ENCODE data around the gene PKNOX2.

The PKNOX2 gene

DNA sequence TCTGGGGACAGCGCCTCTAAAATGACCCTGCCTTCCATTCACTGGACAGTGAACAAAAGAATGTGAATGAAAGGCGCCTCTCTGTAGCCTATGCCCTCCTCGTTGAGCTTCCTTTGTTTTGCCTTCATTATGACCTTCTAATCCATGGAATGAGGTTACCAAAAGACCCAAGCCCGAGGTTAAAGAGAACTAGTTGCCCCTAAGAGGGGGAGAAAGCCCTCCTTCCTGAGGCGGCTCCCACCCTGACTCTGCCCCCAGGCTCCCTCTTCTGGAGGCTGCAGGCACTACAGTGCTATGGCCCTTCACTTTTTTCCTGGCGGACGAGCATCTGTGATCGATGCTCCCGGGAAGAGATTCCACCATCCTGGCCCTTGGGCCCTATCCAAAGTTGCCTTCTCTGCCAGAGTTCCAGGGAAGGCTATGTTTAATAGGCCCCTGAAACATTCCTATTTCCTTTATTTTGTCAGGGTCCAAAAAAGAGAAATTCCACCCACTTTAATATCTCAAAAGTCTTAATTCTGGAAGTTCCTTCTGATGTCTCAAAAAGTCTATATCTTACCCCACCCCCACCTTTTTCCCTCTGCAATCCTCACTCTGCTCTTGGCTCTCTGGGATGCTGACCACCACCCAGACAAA, 184.2 kb downstream of the PKNOX2 start:
- in situ Hi-C loops (cut with MboI; ENCODE audit: low sequenced_read_pairs), result loop anchor here (25.0 kb wide), 1 partner anchor 386 kb away; the partner anchor contains the start of gene CCDC15

DNA sequence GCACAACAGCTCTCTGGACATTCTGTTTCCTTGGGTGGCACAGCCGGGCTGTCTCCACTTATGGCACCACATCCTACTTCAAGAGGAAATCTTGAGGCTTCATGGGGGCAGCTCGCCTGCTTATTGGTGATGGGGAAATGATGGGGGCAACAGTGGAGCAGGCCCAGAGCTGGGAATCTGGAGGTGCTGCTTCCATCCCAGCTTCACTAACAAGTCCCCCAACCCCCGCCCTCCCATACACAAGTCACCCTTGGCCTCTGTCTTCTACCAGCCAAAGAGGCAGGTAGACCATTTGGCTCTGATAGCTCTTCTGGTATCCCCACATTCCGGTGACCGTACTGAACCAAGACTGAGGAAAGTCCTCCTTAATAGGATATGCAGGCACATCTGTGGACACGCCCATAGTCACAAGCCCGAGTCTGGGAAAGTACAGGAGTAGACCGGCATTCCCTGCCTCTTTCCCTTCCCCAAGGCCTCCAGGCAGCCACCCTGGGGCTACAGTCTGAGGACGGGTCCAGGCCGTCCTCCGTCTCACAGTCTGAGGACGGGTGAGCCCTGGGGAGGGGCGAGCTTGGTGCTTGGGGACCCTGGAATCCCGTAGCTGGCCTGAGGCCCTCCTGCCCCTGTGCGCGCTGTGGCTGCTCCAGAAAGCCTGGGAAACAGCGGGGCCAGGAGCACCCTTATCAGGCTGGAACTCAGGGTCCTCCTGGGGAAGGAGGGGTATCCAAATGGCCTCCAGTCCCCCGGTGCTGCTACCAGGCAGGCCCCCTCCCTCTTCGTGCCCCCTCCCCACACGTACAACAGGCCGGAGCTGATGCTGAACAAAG, 185.9 kb downstream of the PKNOX2 start:
- in situ Hi-C loops (cut with MboI; ENCODE audit: low sequenced_read_pairs), result no loop called here

DNA sequence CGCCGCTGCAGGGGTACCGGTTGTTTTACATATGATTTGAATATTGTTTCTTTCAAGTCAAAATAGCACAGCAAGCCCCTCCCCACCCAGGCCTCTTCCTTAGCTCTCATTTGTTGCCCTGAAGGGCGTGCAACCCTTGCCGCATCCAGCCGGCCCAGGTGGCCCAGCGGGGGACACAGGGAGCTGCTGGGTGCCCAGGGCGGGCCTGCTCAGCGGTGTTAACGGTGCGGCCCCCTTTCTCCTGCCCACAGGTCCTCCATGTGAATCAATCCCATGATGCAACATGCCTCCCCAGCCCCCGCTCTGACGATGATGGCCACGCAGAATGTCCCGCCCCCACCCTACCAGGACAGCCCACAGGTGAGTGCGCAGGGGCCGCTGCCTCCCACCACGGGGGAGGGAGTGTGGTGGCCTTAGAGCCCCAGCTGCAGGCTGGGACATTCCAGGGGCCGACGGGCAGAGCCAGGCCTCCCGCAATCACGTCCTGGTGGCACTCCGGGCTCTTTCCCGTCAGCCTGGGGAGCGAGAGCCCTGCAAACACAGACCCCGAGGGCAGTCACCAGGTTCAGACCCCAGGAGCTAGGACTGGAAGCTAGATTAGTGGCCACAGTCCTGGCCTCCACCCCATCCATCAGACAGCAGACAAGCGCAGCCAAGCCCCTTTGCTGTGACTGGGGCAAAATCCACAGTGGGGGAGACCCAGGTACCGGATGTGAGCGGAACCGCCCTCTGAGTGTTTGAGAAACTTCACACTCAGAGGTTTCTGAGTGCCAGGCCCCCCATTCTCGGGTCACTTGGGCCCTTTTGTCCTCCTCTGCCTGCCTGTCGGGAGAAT, 186.7 kb downstream of the PKNOX2 start:
- in situ Hi-C loops (cut with MboI; ENCODE audit: low sequenced_read_pairs), result no loop called here

GRCh38 chr11:125351868-125352250, 187.3 kb downstream of the PKNOX2 start:
- in situ Hi-C loops (cut with MboI; ENCODE audit: low sequenced_read_pairs), result no loop called here

DNA sequence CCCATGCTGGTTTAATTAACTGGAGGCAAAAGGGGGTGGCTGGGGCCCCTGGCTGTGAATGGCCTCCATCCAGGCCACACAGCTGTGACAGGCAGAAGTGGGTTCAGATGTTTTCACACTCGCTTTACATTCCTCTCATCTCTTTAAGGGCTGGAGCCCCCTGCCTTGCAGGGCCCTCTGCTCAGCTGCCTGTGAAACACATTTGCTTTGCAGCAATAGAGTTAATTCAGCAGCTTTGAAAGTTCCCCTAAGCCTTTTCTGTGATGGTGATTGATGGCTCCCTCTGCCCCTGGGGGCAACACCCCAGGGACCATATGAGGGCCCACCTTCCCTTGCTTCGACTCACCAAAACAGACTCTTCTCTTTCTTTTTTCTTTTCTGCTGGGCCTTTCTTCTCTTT, 192.2 kb downstream of the PKNOX2 start:
- in situ Hi-C loops (cut with MboI; ENCODE audit: low sequenced_read_pairs), result no loop called here

- in situ Hi-C loops (cut with MboI; ENCODE audit: low sequenced_read_pairs), result no loop called here
These were observed 193.0 kb downstream of the PKNOX2 start for GRCh38 chr11:125357551-125357950.

DNA sequence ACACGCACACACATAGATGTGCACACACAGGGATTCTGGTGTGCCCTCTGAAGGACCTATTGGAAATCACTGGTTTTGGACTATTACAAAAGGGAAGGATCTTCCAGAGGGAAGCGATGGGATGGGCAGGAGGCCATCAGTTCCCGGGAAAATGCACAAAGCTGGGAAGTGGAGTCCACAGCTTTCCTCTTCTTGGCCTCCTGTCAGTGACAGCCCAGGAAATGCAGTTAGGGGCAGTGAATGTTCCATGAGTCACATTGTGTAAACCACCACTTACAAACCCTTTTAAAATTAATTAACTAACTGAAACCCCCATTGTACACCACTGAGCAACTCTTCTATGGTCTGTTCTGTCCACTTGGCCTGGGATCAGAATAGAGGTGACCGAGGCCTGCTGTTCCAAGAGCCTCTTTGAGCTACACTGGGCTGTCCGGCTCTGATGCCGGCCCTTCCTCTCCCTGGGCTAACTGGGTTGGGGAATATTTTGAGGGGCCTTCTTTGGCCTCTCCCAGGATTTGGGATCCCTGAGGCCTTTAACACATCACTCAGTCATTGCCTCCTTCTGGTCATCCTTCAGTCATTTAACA, 193.8 kb downstream of the PKNOX2 start:
- in situ Hi-C loops (cut with MboI; ENCODE audit: low sequenced_read_pairs), result no loop called here

- in situ Hi-C loops (cut with MboI; ENCODE audit: low sequenced_read_pairs), result no loop called here
These were observed 194.6 kb downstream of the PKNOX2 start for GRCh38 chr11:125359130-125359529.

DNA sequence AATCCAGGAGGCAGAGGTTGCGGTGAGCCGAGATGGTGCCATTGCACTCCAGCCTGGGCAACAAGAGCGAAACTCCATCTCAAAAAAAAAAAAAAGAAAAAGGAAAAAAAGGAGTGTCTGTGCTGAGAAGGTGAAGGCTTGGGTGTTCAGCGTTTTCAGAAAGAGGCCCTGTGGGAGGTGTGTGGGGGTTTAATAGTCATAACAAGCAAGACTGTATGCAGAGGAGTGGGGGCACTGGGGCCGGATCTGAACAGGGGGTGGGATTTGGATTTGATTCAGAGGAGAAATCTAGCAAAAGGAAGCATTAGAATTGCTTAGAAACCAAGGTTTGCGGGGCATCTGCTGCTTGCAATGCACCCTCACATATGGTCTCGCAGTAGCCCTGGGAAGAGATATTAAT, 195.5 kb downstream of the PKNOX2 start:
- in situ Hi-C loops (cut with MboI; ENCODE audit: low sequenced_read_pairs), result no loop called here

DNA sequence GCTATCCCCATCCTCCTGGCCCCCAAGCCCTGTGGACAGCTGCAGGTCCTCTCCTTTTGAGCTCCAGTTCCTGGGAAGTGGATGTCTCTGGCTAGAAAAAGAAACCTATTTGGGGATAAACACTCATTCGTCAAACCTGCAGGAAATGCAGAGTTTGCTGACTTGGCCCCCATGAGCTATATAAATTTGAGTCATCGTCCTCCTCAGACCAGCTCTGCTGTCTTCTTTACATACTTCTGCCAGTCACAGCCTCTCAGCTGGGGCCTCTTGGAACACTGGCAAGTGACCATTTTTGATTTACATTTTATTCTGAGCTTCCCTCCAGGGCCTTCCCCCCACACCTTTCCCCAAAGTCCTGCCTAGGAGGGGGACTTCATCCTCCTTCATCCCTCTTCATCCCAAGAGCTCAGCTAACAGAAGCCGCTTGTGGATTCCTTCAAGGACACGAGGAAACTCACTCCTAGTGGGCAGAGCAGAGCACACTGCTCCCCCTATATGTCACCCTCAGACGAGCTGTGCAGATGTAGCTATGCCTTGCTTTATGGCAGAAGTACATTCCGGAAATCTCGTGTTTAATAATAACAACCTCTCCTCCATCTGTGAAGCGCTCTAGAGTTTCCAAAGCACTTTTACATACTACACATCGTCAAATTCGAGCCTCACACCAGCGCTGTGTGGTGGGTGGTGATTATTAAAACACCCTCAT, 199.7 kb downstream of the PKNOX2 start:
- in situ Hi-C loops (cut with MboI; ENCODE audit: low sequenced_read_pairs), result no loop called here

GRCh38 chr11:125365196-125365931, 200.8 kb downstream of the PKNOX2 start:
- in situ Hi-C loops (cut with MboI; ENCODE audit: low sequenced_read_pairs), result no loop called here

- in situ Hi-C loops (cut with MboI; ENCODE audit: low sequenced_read_pairs), result no loop called here
These were observed 203.2 kb downstream of the PKNOX2 start for GRCh38 chr11:125367710-125368109.

DNA sequence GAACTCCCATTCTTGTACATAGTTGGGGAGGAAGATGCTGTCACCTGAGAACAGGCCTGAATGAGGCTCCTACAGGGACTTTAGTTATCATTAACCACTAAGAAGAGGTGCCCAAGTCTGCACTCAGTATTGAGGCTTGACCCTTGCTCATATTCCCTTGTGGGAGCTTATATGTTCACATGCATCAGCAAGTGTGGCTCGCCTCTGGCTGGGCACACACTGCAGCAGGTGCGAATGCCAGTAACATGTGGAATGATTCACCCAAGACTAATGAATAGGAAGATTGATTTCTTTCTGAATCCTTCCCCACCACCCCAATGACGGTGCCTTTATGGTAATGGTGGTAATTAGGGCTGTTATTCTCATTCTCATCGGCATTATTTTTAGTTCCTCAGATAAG, 204.2 kb downstream of the PKNOX2 start:
- in situ Hi-C loops (cut with MboI; ENCODE audit: low sequenced_read_pairs), result no loop called here

GRCh38 chr11:125369808-125370207, 205.3 kb downstream of the PKNOX2 start:
- in situ Hi-C loops (cut with MboI; ENCODE audit: low sequenced_read_pairs), result no loop called here

DNA sequence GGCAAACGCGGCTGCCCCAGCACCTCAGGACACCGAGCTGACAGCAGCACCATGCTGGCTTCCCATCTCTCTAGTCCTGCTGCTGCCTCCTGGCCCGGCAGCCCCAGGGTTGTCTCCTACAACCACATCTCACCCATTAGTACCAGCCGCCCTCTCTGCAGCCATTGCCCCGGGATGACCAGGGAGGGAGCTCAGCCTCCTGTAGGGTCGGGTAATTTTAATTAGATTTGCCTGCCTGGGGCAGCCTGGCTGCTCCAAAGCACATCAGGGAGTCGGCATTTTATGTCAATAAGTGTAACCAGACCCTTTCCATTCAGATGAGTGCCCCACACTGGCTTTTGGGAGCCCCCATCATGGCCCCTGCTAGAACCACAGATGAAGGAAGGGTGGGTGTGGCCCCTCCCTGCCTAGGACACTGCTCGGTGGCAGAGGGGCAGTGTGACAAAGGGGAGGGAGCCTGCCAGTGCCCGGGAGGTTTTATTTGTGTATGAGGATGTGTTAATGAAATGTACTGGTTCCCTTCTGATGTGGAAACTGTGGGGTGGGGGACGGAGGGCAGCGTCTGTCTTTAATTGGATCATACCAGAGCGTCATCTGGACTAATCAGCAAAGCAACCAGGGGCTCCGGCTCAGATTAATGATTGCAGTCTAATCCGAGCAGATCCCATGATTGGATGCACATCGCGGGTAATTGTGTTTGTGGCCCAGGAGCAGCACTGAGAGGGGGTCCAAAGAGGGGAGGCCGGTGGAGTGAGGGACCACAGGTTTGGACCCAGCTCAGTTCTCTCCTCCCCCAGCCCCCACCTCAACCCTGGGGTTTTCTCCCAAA, 206.2 kb downstream of the PKNOX2 start:
- in situ Hi-C loops (cut with MboI; ENCODE audit: low sequenced_read_pairs), result no loop called here

DNA sequence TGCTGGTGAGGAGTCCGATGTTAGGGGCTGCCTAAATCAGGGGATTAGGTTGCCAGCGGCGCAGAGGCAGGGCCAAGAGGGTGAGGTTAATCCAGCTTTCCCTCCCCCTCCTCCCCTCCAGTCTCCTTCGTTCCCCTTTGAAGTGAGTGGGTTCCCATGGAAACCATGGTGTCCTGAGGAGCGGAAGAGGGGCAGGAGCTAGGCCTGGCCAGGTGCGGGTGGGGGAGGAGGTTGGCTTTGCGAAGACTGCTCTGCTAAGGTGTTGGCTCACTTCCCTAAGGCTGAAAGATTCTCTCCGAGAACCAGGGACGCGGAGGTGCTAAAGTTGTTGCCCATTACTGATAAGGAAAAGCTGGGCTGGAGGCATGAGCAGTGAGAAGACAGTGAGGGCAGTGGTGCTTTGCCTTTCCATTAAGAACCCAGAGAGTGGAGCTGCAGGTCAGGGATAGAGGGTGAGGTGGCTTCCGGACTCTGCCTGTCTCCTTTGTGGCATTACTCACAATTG, 206.9 kb downstream of the PKNOX2 start:
- in situ Hi-C loops (cut with MboI; ENCODE audit: low sequenced_read_pairs), result no loop called here

DNA sequence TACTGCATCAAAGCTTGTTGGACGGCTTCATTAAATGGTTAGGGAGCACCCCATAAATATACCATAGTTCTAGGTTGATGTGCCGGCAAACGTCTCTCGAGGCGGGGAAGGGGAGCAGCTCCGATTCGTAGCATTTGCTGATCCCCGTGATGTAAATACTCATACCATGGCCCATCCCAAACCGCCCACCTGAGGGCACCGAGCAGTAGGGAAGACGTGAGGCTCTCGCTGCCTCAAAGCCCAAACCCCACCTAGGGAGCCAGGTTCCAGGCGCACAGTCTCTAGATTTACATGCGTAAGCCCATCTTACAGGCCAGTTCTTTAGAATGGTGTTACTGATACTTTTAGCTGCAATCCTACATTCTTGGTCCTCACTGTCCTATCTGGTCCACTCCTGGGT, 207.5 kb downstream of the PKNOX2 start:
- in situ Hi-C loops (cut with MboI; ENCODE audit: low sequenced_read_pairs), result no loop called here

GRCh38 chr11:125372911-125373310, 208.4 kb downstream of the PKNOX2 start:
- in situ Hi-C loops (cut with MboI; ENCODE audit: low sequenced_read_pairs), result no loop called here
